ENCODE data around the gene PREX1. TPM values are rescaled to one million over a fixed set of nuclear protein-coding genes. Genes with fewer than 3 reads are reported as not detected.

The PREX1 gene
- total RNA-seq, 1 donor from 2014 or later, result 20.8 TPM

DNA sequence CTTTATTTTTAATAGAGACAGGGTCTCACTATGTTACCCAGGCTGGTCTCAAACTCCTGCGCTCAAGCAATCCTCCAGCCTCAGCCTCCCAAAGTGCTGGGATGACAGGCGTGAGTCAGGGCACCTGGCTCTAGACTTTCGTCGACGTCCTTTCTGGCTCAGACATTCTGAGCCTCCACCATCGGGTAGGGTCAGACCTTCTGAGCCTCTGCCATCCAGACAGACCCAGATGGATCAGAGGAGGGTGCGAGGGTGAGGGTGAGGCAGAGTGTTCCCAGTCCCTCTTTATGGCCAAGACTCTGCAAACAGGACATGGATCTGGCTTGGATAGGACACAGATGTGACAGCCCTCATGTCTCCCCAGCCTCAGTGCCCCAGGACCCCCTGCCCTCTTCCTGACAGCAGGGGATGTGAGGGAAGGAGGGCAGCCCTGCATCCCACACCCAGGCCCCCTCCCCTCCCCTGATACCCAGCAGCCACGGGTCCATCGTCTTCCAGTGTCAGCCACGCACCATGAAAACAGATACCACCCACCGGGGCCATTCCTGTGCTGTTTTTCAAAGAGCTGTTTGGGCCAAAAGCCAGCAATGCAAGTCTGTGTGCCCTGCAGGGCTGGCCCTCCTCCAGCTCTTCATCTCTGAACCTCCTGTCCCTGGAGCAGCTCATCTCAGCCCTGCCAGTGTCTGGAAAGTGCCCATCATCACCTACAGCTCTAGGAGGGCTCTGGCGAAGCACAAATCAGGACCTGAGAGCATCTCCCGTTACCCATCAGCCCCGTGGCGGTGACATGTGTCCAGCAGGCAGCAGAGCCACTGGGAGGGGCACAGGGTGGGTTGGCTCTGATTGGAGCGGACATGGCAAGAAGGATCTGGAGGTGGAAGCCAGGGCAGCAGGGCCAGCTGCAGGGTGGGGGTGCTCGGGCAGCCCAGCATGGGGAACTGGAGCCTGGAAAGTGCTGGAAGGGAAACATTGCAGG, 208.4 kb downstream of the PREX1 start:
- H3K36me3 Mint-ChIP-seq, result no peaks in the 10 kb centered on the region
- H3K4me1 Mint-ChIP-seq (ENCODE audit: unreplicated experiment), result peaks cover 12% of the 10 kb centered on the region
- H3K27ac Mint-ChIP-seq, result no peak overlapping the region
- H3K4me3 Mint-ChIP-seq, result no peak overlapping the region
- TF ChIP-seq, protein P1, sequence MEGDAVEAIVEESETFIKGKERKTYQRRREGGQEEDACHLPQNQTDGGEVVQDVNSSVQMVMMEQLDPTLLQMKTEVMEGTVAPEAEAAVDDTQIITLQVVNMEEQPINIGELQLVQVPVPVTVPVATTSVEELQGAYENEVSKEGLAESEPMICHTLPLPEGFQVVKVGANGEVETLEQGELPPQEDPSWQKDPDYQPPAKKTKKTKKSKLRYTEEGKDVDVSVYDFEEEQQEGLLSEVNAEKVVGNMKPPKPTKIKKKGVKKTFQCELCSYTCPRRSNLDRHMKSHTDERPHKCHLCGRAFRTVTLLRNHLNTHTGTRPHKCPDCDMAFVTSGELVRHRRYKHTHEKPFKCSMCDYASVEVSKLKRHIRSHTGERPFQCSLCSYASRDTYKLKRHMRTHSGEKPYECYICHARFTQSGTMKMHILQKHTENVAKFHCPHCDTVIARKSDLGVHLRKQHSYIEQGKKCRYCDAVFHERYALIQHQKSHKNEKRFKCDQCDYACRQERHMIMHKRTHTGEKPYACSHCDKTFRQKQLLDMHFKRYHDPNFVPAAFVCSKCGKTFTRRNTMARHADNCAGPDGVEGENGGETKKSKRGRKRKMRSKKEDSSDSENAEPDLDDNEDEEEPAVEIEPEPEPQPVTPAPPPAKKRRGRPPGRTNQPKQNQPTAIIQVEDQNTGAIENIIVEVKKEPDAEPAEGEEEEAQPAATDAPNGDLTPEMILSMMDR (conservative IDR thresholded peaks at IDR 0.05), result no peak
- DNase-seq (ENCODE audit: extremely low spot score, unreplicated experiment), result no peak
- no peaks in the 10 kb centered on the region for H3K9me3 Mint-ChIP-seq
- peaks cover 11% of the 10 kb centered on the region for H3K27me3 Mint-ChIP-seq

DNA sequence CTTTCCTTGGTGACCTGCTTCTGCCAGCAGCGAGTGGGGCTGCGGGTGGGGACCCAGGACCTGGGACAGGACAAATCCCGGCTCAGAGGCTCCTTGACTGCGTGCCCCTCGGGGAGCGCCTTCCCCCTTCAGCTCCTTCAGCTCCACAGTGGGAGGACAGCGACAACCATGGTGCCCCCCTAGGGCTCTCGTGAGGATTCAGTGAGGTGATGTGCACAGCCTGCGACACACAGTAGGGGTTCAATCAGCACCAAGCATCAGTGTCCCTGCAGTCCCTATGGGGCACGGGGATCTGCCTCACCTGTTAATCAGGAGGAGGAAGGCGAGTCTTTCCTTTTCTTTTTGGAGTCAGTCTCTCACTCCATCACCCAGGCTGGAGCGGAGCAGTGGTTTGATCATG, 209.2 kb downstream of the PREX1 start:
- Mint-ChIP-seq H3K27me3 (peaks cover 11% of the 10 kb centered on the region), H3K27ac (no peak overlapping the region), H3K4me1 (ENCODE audit: unreplicated experiment) (peaks cover 12% of the 10 kb centered on the region), H3K4me3 (no peak overlapping the region), H3K9me3 (no peaks in the 10 kb centered on the region), H3K36me3 (no peaks in the 10 kb centered on the region)
- TF ChIP-seq, protein P1 (conservative IDR thresholded peaks at IDR 0.05), result no peak
- DNase-seq (ENCODE audit: extremely low spot score, unreplicated experiment), result no peak

DNA sequence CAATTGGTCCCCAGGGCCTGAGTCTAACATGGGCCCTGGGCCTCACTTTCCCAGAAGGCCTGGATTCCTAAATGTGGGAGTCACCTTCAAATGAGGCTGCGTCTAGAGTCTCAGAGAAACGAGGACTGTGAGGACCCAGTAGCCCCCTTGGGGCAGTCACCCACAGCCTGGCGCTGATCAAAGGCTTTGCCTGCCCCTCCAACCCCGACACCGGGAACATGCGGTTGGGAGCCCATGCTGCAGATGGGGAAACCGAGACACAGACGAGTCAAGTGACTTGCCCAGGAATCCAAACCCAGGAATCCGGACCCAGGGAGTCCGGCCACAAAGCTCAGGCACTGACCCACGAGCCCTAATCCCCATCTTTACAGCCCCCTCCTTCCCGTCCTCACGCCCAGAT, 209.7 kb downstream of the PREX1 start:
- no peak for DNase-seq (ENCODE audit: extremely low spot score, unreplicated experiment)
- no peak overlapping the region for H3K4me3 Mint-ChIP-seq
- TF ChIP-seq, protein P1 (conservative IDR thresholded peaks at IDR 0.05), result no peak
- peaks cover 11% of the 10 kb centered on the region for H3K27me3 Mint-ChIP-seq
- no peaks in the 10 kb centered on the region for H3K36me3 Mint-ChIP-seq
- no peak overlapping the region for H3K27ac Mint-ChIP-seq
- no peaks in the 10 kb centered on the region for H3K9me3 Mint-ChIP-seq
- peaks cover 12% of the 10 kb centered on the region for H3K4me1 Mint-ChIP-seq (ENCODE audit: unreplicated experiment)

DNA sequence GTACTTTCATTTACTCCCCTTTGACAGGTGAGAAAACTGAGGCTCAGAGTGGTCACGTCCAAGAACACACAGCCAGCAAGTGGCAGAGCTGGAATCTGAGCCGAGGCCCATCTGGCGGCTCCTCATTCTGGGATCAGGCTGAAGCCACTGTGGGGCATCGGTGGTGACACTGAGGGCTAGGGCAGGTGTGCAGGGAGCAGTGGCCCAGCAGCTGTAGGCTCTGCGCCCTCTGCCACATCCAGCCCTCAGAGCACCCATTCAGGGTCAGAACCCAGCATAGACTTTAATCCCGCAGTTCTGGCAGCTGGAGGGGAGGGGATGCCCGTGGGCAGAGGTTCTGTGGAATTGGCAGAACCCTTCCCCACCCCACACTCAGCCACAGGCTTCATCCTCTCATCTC, 210.3 kb downstream of the PREX1 start:
- H3K4me3 Mint-ChIP-seq, result no peak overlapping the region
- no peak for DNase-seq (ENCODE audit: extremely low spot score, unreplicated experiment)
- H3K27me3 Mint-ChIP-seq, result peaks cover 13% of the 10 kb centered on the region
- no peak overlapping the region for H3K27ac Mint-ChIP-seq
- H3K9me3 Mint-ChIP-seq, result no peaks in the 10 kb centered on the region
- H3K36me3 Mint-ChIP-seq, result no peaks in the 10 kb centered on the region
- peaks cover 7% of the 10 kb centered on the region for H3K4me1 Mint-ChIP-seq (ENCODE audit: unreplicated experiment)
- TF ChIP-seq, protein P1 (conservative IDR thresholded peaks at IDR 0.05), result no peak

DNA sequence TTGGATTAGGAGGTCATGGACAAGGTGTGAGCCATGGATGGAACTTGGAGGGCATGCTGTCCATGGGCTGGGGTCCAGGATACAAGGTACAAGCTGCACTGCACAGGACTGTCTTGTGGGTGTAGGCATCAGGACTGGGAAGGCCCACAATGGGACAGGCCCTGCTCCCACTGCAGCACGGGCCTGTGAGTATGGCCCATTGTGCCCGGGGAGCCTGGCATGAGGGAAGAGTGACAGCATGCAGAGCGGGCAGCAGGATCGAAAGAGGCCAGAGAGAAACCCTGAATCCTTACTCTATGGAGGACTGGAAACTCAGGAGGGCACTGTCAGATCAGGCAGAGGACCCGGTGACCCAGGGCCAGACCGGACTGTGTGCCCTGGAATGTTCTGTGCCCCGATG, 211.3 kb downstream of the PREX1 start:
- no peak overlapping the region for H3K27ac Mint-ChIP-seq

More for the DNA sequence above, 211.3 kb downstream of the PREX1 start:
- TF ChIP-seq, protein P1 (conservative IDR thresholded peaks at IDR 0.05), result no peak
- Mint-ChIP-seq H3K9me3 (no peaks in the 10 kb centered on the region), H3K36me3 (no peaks in the 10 kb centered on the region), H3K4me3 (no peak overlapping the region), H3K4me1 (ENCODE audit: unreplicated experiment) (peaks cover 5% of the 10 kb centered on the region), H3K27me3 (peaks cover 13% of the 10 kb centered on the region)
- DNase-seq (ENCODE audit: extremely low spot score, unreplicated experiment), result no peak

Measured in type B pancreatic cell (in vitro differentiated cells).